Epithelial cell of alveolus of lung (primary cell): ENCODE results near the gene ARHGEF6. TPM values are rescaled to one million over a fixed set of nuclear protein-coding genes. Genes with fewer than 3 reads are reported as not detected.

ENCODE experiments used
- total RNA-seq: library from RNA; depleted of rRNA; stranded (reverse); fragments of >200 nt; gene quantifications from 2 replicates; pipeline ENCODE4 v1.2.1, GENCODE V29; 2015

Gene ARHGEF6, protein sequence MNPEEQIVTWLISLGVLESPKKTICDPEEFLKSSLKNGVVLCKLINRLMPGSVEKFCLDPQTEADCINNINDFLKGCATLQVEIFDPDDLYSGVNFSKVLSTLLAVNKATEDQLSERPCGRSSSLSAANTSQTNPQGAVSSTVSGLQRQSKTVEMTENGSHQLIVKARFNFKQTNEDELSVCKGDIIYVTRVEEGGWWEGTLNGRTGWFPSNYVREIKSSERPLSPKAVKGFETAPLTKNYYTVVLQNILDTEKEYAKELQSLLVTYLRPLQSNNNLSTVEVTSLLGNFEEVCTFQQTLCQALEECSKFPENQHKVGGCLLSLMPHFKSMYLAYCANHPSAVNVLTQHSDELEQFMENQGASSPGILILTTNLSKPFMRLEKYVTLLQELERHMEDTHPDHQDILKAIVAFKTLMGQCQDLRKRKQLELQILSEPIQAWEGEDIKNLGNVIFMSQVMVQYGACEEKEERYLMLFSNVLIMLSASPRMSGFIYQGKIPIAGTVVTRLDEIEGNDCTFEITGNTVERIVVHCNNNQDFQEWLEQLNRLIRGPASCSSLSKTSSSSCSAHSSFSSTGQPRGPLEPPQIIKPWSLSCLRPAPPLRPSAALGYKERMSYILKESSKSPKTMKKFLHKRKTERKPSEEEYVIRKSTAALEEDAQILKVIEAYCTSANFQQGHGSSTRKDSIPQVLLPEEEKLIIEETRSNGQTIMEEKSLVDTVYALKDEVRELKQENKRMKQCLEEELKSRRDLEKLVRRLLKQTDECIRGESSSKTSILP
- 4.0 and 10.1 TPM in 2 replicates for total RNA-seq

DNA sequence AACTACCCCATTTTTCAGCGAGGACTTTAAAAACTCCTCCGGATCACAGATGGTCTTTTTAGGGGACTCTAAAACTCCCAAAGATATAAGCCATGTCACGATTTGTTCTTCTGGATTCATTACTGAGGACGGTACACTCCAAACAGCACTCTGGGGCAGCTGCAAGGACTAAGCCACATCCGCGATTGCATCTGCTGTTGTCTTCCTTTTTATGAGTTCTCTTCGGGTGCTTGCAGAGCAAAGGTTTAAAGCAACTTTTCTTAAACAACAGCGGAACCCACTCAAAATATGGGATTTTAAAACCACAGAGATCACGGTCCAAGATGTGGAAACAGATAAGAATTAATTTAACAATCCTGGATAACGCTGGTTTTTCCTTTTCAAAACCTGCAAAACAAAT, at the start of gene ARHGEF6:
ARHGEF6 (minus strand) TSS at position 170 of the 400 bp plus-strand sequence; CDS start at position 120, 50 bp downstream.

DNA sequence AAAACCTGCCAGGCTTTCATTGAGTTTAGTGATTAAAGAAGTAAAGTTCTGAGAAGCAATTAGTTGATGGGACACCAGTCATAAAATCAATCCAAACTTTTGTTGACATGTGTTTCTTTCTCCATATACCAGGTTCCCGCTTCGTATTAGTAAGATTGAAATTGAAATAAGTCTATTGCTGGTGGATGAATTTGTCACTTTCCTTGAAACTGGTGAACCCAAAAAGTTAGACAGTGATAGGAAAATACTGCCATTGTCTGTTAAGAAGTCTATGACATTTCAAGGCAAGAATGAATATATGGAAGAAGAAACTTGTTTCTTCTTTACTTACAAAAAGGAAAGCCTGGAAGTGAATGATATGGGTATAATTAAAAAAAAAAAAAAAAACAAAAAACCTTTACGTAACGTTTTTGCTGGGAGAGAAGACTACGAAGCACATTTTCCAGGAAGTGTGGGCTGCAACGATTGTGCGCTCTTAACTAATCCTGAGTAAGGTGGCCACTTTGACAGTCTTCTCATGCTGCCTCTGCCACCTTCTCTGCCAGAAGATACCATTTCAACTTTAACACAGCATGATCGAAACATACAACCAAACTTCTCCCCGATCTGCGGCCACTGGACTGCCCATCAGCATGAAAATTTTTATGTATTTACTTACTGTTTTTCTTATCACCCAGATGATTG, 132.9 kb downstream of the ARHGEF6 start, which contains the start of gene CD40LG:
CD40LG (plus strand) TSS at position 482 of the 684 bp plus-strand sequence; CDS start at position 573, 91 bp downstream.

Other genes with a start within 250 kb of the ARHGEF6 start
- not detected in 2 replicates for gene VGLL1, start 248.7 kb downstream of the ARHGEF6 start, total RNA-seq
- gene CD40LG, start 132.8 kb downstream of the ARHGEF6 start, total RNA-seq = not detected in 2 replicates
- gene RBMX, start 99.8 kb upstream of the ARHGEF6 start, total RNA-seq = 213 and 356 TPM in 2 replicates